A673 (cell line): ENCODE results near the gene KLK14. TPM values are rescaled to one million over a fixed set of nuclear protein-coding genes. Genes with fewer than 3 reads are reported as not detected.

Experiments
- BruUV-seq: library from RNA; stranded (reverse); fragments of 400-500 nt; replicated peaks from 2 replicates; lab custom pipeline; 2021; lab: Mats Ljungman, UMichigan
- CTCF ChIA-PET: fragments of 300-600 bp; sonication (Branson Sonifier 250); formaldehyde crosslinking; loops from one replicate; lab custom pipeline; 2022; ENCODE audit warnings: antibody characterized with exemption; lab: Charles Lee
- POLR2A ChIA-PET: fragments of 300-600 bp; sonication (Branson Sonifier 250); formaldehyde crosslinking; loops from one replicate; lab custom pipeline; 2022; ENCODE audit warnings: antibody characterized with exemption; ENCODE audit not compliant: low non-redundant PET; lab: Charles Lee
- DNase-seq: peaks from one replicate; pipeline ENCODE4 v3.0.0-alpha.2; 2015; ENCODE audit warnings: low spot score
- H3K27ac ChIP-seq: fragments of 200-600 bp; sonication (generic); 2 replicates; pipeline ENCODE4 v1.5.1; 2016; ENCODE audit warnings: mixed run types, low read depth, mild to moderate bottlenecking, mixed read lengths, antibody characterized with exemption, low read length; ENCODE audit not compliant: poor library complexity, severe bottlenecking
- H3K27me3 ChIP-seq: fragments of 200-600 bp; sonication (generic); replicated peaks from 2 replicates; pipeline ENCODE4 v1.6.1; 2017; ENCODE audit warnings: mixed run types, low read depth, mild to moderate bottlenecking, mixed read lengths, antibody characterized with exemption, low read length; ENCODE audit not compliant: insufficient read depth, poor library complexity
- H3K36me3 ChIP-seq: fragments of 200-600 bp; sonication (generic); 2 replicates; pipeline ENCODE4 v1.6.1; 2016; ENCODE audit warnings: mixed run types, mild to moderate bottlenecking, mixed read lengths, antibody characterized with exemption, low read length; ENCODE audit not compliant: insufficient read depth, poor library complexity, severe bottlenecking
- H3K4me1 ChIP-seq: fragments of 200-600 bp; sonication (generic); 2 replicates; pipeline ENCODE4 v1.6.1; 2017; ENCODE audit warnings: mixed run types, mild to moderate bottlenecking, mixed read lengths, antibody characterized with exemption, low read length; ENCODE audit not compliant: insufficient read depth, poor library complexity, severe bottlenecking
- H3K4me3 ChIP-seq: fragments of 200-600 bp; sonication (generic); 2 replicates; pipeline ENCODE4 v1.5.1; 2016; ENCODE audit warnings: low read depth, mixed run types, mild to moderate bottlenecking, mixed read lengths, low read length; ENCODE audit not compliant: poor library complexity, severe bottlenecking
- H3K9me3 ChIP-seq: fragments of 200-600 bp; sonication (generic); 2 replicates; pipeline ENCODE4 v1.6.1; 2016; ENCODE audit warnings: mixed run types, low read depth, mild to moderate bottlenecking, mixed read lengths, antibody characterized with exemption, low read length; ENCODE audit not compliant: poor library complexity, severe bottlenecking
- EZH2 ChIP-seq: fragments of 200-600 bp; sonication (generic); IDR thresholded peaks from 2 replicates; pipeline ENCODE4 v1.6.1; 2017; ENCODE audit warnings: borderline replicate concordance, low read depth, mild to moderate bottlenecking, mixed read lengths, antibody characterized with exemption, low read length; ENCODE audit not compliant: poor library complexity, severe bottlenecking
- intact Hi-C: fragments of 100-400 bp; cut with micrococcal nuclease; formaldehyde crosslinking; loops from one replicate; pipeline ENCODE4 v1.10.0; 2022; ENCODE audit not compliant: unreplicated experiment
- total RNA-seq: library from RNA; stranded (reverse); gene quantifications from 2 replicates; pipeline ENCODE4 v1.2.3, GENCODE V29; 2021
- TF ChIP-seq, protein P1 (sequence below): fragments of 300-800, 200-600 bp; sonication (generic); conservative IDR thresholded peaks from 2 replicates; pipeline ENCODE4 v1.5.1; 2017; ENCODE audit warnings: low read depth, mild to moderate bottlenecking, antibody characterized with exemption, low read length, moderate library complexity, mixed read lengths

Gene KLK14
- total RNA-seq, 1 experiment from 2014 or later, result 1.2 TPM

- TF ChIP-seq, protein P1, sequence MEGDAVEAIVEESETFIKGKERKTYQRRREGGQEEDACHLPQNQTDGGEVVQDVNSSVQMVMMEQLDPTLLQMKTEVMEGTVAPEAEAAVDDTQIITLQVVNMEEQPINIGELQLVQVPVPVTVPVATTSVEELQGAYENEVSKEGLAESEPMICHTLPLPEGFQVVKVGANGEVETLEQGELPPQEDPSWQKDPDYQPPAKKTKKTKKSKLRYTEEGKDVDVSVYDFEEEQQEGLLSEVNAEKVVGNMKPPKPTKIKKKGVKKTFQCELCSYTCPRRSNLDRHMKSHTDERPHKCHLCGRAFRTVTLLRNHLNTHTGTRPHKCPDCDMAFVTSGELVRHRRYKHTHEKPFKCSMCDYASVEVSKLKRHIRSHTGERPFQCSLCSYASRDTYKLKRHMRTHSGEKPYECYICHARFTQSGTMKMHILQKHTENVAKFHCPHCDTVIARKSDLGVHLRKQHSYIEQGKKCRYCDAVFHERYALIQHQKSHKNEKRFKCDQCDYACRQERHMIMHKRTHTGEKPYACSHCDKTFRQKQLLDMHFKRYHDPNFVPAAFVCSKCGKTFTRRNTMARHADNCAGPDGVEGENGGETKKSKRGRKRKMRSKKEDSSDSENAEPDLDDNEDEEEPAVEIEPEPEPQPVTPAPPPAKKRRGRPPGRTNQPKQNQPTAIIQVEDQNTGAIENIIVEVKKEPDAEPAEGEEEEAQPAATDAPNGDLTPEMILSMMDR, result no peak
- no peak for TF ChIP-seq EZH2
- intact Hi-C loops, result no loop called here
- ChIA-PET POLR2A (no interaction called here), CTCF (no interaction called here)
- DNase-seq, result peak; percentile 25
- Histone ChIP-seq H3K27me3 (peaks cover 37% of the 10 kb centered on the region), H3K9me3 (no peaks in the 10 kb centered on the region), H3K4me1 (no peaks in the 10 kb centered on the region), H3K27ac (no peak overlapping the region), H3K36me3 (no peaks in the 10 kb centered on the region), H3K4me3 (no peak overlapping the region)
- no TSS peak for BruUV-seq
Observed at GRCh38 chr19:51029718-51030117, 53.0 kb downstream of the KLK14 start.

Other genes starting within 250 kb of the KLK14 start
- not detected in 2 replicates for gene KLK15, start 249.3 kb downstream of the KLK14 start, total RNA-seq
- not detected in 2 replicates for gene KLK3, start 228.0 kb downstream of the KLK14 start, total RNA-seq
- not detected in 2 replicates for gene KLK2, start 209.4 kb downstream of the KLK14 start, total RNA-seq
- not detected in 2 replicates for gene KLK4, start 171.5 kb downstream of the KLK14 start, total RNA-seq
- not detected in 2 replicates for gene KLK5, start 129.8 kb downstream of the KLK14 start, total RNA-seq
- not detected in 2 replicates for gene KLK6, start 113.3 kb downstream of the KLK14 start, total RNA-seq
- not detected in 2 replicates for gene KLK7, start 99.0 kb downstream of the KLK14 start, total RNA-seq
- gene KLK8, start 81.3 kb downstream of the KLK14 start, total RNA-seq, result not detected in 2 replicates
- gene KLK10, start 63.2 kb downstream of the KLK14 start, total RNA-seq, result not detected in 2 replicates
- not detected in 2 replicates for gene KLK11, start 56.3 kb downstream of the KLK14 start, total RNA-seq
- gene KLK12, start 47.9 kb downstream of the KLK14 start, total RNA-seq, result not detected in 2 replicates
- not detected in 2 replicates for gene KLK13, start 17.8 kb downstream of the KLK14 start, total RNA-seq
- 11.8 and 13.4 TPM in 2 replicates for gene CTU1, start 25.5 kb upstream of the KLK14 start, total RNA-seq
- gene SIGLEC9, start 42.0 kb upstream of the KLK14 start, total RNA-seq, result not detected in 2 replicates
- gene SIGLEC7, start 59.4 kb upstream of the KLK14 start, total RNA-seq, result not detected in 2 replicates
- not detected in 2 replicates for gene CD33, start 142.2 kb upstream of the KLK14 start, total RNA-seq
- gene SIGLECL1, start 168.2 kb upstream of the KLK14 start, total RNA-seq, result not detected in 2 replicates
- 0.39 and 0.94 TPM in 2 replicates for gene IGLON5, start 228.8 kb upstream of the KLK14 start, total RNA-seq